ENCODE data around the gene JAZF1.
A peak's percentile ranks its signal among the peaks of the same experiment; 100 is the strongest.
"Not testable (repeated sequence)": the region's sequence is repeated elsewhere in the genome, so short reads cannot be mapped to it uniquely, and the experiment has no call there.

Gene JAZF1

DNA sequence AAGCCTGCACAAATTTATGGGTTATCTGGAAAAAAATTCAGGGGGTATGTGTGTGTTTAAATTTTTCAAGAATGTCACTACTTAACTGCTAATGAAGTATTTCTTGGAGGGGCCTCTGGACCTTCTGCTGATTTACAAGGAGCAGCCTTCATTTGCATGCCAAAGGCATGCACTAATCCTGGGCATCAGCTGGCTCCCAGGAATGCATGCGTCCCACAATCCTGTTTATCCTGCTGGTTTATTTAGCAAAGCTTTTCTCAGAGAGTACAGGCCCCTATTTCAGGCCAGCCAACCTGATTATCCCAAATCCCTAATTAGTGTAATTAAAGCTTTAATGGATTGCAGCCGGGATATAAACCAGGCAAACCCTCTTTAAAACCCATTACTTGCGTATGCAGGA is 270.3 kb downstream of the JAZF1 start:
- no peak for DNase-seq (ENCODE audit: low spot score in 2 of 2)
- Mint-ChIP-seq H3K9me3 (no peaks in the 10 kb centered on the region), H3K4me3 (no peak overlapping the region), H3K27ac (no peak overlapping the region), H3K4me1 (no peaks in the 10 kb centered on the region), H3K36me3 (no peaks in the 10 kb centered on the region)
- no peak for ATAC-seq

DNA sequence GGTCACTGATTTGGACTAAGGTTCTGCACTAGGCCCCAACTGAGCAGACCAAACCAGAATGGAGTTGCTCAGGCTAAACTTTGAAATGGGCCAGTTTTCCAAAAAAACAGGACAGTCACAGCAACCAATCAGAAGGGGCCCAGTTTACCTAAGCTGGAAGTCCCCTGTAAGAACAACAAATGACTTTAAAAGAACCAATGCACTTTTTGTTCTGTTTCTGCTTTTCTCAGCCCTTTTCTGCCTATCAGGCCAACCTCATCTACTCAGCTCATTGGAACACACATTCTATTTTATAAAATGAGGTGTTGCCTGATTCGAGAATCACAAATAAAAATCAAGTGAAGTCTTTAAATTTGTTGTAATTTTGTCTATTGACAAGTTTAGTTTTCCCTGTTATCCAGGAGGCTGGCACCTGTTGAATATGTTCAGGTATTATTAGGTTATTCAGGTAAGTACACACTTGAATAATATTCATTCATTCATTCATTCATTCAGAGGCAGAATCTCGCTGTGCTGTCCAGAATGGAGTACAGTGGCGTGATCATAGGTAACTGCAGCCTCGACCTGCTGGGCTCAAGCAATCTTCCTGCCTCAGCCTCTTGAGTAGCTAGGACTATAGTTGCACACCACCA is 271.9 kb downstream of the JAZF1 start:
- no peak overlapping the region for H3K27ac Mint-ChIP-seq
- no peak overlapping the region for H3K4me3 Mint-ChIP-seq
- no peak for ATAC-seq
- no peaks in the 10 kb centered on the region for H3K9me3 Mint-ChIP-seq
- H3K4me1 Mint-ChIP-seq, result no peaks in the 10 kb centered on the region
- no peaks in the 10 kb centered on the region for H3K36me3 Mint-ChIP-seq
- DNase-seq (ENCODE audit: low spot score in 2 of 2), result no peak

DNA sequence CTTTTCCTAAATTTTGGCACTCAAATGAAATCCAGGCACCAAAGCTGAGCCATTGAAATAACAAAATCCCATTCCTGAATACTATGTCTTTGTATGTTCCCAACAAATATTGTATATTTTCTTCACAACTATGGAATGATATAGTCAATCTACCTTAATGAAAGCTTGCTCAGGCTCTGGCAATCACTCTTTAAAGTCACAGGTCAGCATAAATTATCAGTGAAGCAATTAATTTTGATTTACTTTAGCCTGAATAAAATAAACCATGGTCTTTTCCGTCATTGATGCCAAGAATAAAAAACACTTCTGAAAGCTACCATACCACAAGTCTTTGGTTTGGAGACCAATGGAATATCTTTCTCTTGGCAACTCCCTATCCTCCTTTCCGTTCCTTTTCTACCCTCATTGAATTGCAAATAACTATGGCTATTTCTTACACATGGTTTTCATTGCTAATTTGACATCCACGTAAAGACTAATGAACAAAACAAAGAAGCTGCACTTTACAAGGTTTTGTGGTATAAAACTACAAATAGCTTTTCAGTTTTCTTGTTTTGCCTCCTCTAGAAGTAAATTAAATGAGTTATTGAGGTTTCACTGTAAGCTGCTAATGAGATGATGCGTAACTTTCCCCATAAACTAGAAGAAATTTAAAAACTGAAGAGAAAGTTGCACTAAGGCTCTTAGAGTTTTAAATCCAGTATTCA is 274.1 kb downstream of the JAZF1 start:
- peaks cover 2% of the 10 kb centered on the region for H3K4me1 Mint-ChIP-seq
- ATAC-seq, result no peak
- H3K36me3 Mint-ChIP-seq, result no peaks in the 10 kb centered on the region
- no peak overlapping the region for H3K4me3 Mint-ChIP-seq
- no peak for DNase-seq (ENCODE audit: low spot score in 2 of 2)
- no peak overlapping the region for H3K27ac Mint-ChIP-seq
- no peaks in the 10 kb centered on the region for H3K9me3 Mint-ChIP-seq

DNA sequence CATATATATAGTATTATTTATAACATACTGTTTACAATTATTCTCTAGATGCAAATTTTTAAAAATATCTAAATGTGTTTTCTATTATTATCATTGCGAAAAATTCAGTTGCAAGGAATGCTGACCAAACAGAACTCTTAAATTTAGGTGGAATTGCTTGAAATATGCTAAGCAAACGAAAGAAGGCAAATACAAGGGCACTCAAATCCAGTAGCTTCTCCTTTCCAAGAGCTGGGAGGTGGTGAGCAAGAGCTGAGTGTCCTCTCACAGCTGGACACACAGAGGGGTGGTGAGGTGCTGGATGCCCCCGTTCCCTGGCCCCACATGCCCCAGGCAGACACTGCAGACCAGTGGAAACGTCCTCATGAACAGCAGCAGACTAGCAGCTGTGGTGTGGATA is 274.6 kb downstream of the JAZF1 start:
- DNase-seq (ENCODE audit: low spot score in 2 of 2), result no peak
- H3K4me1 Mint-ChIP-seq, result peaks cover 8% of the 10 kb centered on the region
- no peak for ATAC-seq
- no peaks in the 10 kb centered on the region for H3K36me3 Mint-ChIP-seq
- no peak overlapping the region for H3K4me3 Mint-ChIP-seq
- no peaks in the 10 kb centered on the region for H3K9me3 Mint-ChIP-seq
- H3K27ac Mint-ChIP-seq, result no peak overlapping the region

DNA sequence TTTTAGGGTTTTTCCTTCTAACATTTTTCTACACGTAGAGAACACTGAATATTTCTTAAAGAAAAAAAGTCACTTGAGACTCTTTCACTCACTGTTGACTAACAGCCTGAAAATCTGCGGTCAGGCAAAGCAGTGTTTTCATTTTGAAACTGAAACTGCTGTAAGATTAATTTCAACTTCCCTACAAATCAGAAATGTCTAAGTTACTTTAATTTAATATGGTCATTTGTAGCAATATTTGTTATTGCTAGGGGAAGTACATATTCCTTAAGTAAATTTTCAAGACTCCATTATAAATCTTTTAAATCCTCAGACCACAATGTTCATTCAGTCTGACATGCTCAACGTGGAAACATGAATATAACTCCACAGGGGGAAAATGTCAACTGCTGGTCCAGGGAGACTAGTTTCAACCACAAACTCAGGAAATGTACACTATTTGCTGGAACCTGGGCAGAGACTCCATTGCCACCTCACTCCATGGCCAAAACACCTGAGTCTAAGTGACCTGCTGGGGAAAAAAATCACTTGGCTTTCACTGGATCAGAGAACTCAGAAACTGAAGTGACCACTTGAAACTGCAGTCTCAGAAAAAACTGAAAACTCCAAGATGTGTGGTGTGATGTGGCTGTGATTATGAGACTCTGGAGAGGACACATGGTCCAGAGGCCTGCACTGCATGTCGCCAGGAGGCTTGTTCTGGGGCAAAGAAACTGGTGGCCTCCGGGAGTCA is 279.4 kb downstream of the JAZF1 start:
- Mint-ChIP-seq H3K4me1 (peaks cover 25% of the 10 kb centered on the region), H3K36me3 (no peaks in the 10 kb centered on the region), H3K4me3 (no peak overlapping the region), H3K27ac (no peak overlapping the region), H3K9me3 (no peaks in the 10 kb centered on the region)
- peak; percentile 73 for ATAC-seq
- DNase-seq (ENCODE audit: low spot score in 2 of 2), result no peak

DNA sequence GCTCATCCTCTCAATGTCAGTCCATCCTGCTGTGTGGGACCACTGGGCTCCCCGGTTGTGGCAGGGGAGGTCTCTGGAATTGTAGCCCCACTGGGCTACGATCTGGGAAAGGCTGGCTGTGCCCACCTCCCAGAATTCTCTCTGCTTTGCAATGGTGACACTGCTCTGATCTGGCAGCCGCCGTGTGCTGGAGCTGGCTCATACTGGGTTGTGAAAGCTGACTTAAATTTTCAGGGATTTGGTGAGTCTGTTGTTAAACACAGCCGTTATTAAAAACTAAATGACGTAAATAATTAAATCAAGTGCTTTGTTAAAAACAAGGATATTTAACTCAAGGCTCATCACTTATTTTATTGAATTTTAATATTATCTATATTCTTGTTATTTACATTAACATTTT is 280.6 kb downstream of the JAZF1 start:
- Mint-ChIP-seq H3K4me1 (peaks cover 25% of the 10 kb centered on the region), H3K27ac (no peak overlapping the region), H3K9me3 (no peaks in the 10 kb centered on the region), H3K36me3 (no peaks in the 10 kb centered on the region), H3K4me3 (peak overlapping the region; percentile 39)
- ATAC-seq (no peak), DNase-seq (ENCODE audit: low spot score in 2 of 2) (no peak)

DNA sequence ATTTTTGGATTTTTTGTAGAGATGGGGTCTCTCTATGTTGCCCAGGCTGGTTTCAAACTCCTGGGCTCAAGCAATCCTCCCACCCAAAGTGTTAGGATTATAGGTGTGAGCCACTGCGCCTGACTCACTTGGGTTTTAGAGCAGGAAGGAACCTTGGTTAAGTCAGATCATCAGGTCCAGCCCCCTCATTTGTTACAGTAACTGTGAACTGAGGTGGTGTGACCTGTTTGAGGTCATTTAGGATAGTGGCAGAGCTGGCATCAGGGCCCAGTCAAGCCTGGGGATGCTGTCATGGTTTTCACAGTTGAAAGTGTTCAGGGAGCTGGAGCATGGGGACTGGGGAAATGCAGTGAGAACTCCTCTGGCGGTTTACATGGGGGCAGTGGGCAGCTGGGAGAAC is 281.0 kb downstream of the JAZF1 start:
- peak; percentile 99 for ATAC-seq
- no peaks in the 10 kb centered on the region for H3K9me3 Mint-ChIP-seq
- peaks cover under 1% of the 10 kb centered on the region for H3K36me3 Mint-ChIP-seq
- H3K4me1 Mint-ChIP-seq, result peaks cover 25% of the 10 kb centered on the region
- peak; percentile 16 to 63 for DNase-seq (ENCODE audit: low spot score in 2 of 2)
- no peak overlapping the region for H3K27ac Mint-ChIP-seq
- peak overlapping the region; percentile 39 for H3K4me3 Mint-ChIP-seq

DNA sequence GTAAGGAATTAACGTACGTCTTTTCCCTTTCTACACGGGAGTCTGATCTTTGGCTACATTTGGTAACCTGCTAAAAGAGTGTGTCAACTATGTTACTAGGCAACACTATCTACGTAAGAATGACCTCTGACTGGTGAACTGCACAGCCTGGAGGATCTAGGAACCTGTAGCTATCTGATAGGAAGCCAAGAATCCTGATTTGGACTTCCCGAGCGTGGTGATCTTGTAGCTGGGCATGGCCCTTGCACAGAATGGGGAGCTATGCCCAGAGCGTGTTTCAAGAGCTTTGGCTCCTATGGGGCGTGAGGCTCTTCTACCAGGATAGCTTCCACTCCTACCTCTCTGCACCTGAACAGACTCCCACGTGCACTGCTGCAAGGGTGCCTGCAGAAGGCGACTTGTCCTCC is 283.2 kb downstream of the JAZF1 start:
- no peak overlapping the region for H3K27ac Mint-ChIP-seq
- ATAC-seq (no peak), DNase-seq (ENCODE audit: low spot score in 2 of 2) (no peak)
- peaks cover 25% of the 10 kb centered on the region for H3K4me1 Mint-ChIP-seq
- no peak overlapping the region for H3K4me3 Mint-ChIP-seq
- no peaks in the 10 kb centered on the region for H3K9me3 Mint-ChIP-seq
- H3K36me3 Mint-ChIP-seq, result peaks cover 7% of the 10 kb centered on the region

DNA sequence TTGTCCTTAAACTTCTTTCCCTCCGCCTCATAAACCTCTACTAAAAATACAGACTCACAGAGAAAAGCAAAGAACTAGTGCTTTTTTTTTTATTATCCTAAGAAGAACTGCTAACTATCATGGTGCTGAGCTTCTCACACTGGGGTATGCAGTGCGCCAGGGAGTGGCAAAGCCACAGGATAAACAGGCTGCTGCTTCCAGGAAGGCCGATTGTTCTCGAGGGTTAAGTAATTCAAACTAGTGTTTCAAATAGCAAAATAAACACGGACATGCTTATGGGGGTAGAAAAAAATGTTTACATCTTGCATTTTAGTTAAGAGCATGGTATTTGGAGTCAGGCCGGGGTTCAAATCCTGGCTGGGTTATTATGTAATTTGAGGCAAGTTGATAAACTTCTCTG is 283.6 kb downstream of the JAZF1 start:
- Mint-ChIP-seq H3K4me3 (no peak overlapping the region), H3K4me1 (peaks cover 25% of the 10 kb centered on the region), H3K36me3 (peaks cover 7% of the 10 kb centered on the region), H3K9me3 (no peaks in the 10 kb centered on the region), H3K27ac (no peak overlapping the region)
- no peak for ATAC-seq
- DNase-seq (ENCODE audit: low spot score in 2 of 2), result no peak

DNA sequence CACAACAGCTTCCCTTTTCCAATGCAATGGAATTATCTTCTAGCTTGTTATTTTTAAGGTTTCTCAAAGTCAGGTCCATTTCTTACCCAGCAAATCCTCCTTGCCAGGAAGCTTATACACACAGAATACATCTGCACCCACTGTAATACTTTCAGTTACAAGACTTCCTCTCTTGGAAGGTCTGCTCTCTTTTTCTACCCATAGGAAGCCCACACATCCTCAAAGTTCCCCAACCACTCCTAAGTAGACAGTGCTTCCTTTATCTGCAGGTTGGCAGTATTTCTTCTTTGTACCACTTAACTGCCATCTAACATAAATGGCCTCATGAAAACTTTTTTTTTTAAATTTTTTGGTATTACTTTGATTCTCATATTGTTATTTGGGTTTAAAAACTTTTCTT is 285.0 kb downstream of the JAZF1 start:
- Mint-ChIP-seq H3K4me1 (peaks cover 18% of the 10 kb centered on the region), H3K36me3 (peaks cover 7% of the 10 kb centered on the region), H3K27ac (no peak overlapping the region), H3K4me3 (no peak overlapping the region), H3K9me3 (no peaks in the 10 kb centered on the region)
- ATAC-seq (no peak), DNase-seq (ENCODE audit: low spot score in 2 of 2) (no peak)

DNA sequence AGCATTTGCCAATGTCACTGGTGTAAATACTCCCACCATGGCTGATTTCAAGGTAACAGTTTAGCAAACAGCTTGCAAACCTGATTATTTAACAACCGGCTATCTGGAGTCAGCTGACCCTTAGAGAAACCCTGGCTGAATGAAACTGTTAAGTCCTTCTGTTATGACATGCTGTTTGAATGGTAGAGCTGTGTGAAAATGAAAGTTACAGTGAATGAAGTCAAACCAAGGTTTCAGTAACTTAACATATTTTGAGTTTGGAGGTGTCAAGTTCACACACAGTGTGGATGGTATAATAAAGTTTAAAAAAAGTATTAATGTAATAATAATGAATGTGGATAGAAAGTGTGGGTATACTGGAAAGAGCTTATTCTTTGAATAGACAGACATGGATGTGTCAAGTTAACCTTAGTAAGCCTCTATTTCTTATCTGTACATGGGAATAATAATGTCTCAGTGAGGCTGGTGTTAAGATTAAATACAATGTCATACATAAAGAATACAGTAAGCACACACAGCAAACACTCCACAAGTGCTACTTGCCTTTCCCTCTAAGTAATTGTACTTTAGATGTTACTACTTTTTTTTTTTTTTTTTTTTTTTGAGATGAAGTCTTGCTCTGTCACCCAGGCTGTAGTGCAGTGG is 290.3 kb downstream of the JAZF1 start:
- peaks cover 7% of the 10 kb centered on the region for H3K36me3 Mint-ChIP-seq
- peak; percentile 89 for ATAC-seq
- no peaks in the 10 kb centered on the region for H3K9me3 Mint-ChIP-seq
- no peak overlapping the region for H3K27ac Mint-ChIP-seq
- no peak overlapping the region for H3K4me3 Mint-ChIP-seq
- H3K4me1 Mint-ChIP-seq, result peaks cover 6% of the 10 kb centered on the region
- DNase-seq (ENCODE audit: low spot score in 2 of 2), result no peak

DNA sequence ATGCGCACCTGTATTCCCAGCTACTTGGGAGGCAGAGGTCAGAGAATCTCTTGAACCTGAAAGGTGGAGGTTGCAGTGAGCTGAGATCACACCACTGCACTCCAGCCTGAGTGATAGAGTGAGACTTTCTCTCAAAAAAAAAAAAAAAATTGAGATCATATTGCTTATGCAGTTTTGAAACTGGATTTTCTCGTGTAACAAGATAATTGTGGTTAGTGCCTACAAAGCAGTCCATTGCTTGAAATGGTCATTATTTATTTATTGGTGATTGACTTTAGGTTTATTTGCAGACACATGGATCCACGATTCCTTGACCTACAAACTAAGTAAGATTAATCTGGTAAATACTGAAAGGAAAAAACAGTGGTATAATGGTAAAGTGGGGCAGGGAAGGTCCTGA is 290.8 kb downstream of the JAZF1 start:
- H3K27ac Mint-ChIP-seq, result no peak overlapping the region
- H3K4me1 Mint-ChIP-seq, result peaks cover 6% of the 10 kb centered on the region
- no peak overlapping the region for H3K4me3 Mint-ChIP-seq
- no peak for DNase-seq (ENCODE audit: low spot score in 2 of 2)
- ATAC-seq, result no peak
- H3K9me3 Mint-ChIP-seq, result no peaks in the 10 kb centered on the region
- peaks cover 7% of the 10 kb centered on the region for H3K36me3 Mint-ChIP-seq

DNA sequence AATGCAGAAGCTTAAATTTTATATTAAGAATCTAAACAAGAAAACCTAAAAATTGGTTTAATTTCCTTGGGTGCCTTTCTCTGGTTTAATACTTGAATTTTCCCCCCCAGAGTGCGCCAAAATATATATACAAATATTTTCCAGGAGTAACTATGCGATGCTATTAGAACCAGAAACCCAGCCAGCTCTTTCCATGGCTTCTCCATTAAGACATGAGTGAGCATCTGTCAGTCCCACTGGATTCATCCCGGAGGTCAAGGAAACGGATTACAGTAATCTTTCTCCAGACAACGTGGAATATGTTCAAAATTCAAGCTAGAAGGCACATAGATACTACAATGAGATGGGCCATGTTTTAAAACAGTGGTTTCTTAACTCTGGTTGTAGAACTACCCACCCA is 291.9 kb downstream of the JAZF1 start:
- H3K4me1 Mint-ChIP-seq, result peaks cover 6% of the 10 kb centered on the region
- no peak overlapping the region for H3K4me3 Mint-ChIP-seq
- no peak overlapping the region for H3K27ac Mint-ChIP-seq
- ATAC-seq, result no peak
- DNase-seq (ENCODE audit: low spot score in 2 of 2), result no peak
- no peaks in the 10 kb centered on the region for H3K36me3 Mint-ChIP-seq
- no peaks in the 10 kb centered on the region for H3K9me3 Mint-ChIP-seq

DNA sequence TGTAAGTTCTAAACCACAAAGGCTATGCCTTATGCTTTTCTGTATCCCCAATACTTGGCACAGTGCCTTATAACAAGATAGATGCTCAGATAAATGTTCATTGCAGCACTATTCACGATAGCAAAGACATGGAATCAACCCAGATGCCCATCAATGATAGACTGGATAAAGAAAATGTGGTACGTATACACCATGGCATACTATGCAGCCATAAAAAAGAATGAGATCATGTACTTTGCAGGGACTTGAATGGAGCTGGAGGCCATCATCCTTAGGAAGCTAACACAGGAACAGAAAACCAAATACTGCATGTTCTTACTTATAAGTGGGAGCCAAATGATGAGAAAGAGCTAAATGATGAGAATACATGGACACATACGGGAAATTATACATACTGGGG is 293.9 kb downstream of the JAZF1 start:
- not testable (repeated sequence) for H3K4me3 Mint-ChIP-seq, H3K36me3 Mint-ChIP-seq

DNA sequence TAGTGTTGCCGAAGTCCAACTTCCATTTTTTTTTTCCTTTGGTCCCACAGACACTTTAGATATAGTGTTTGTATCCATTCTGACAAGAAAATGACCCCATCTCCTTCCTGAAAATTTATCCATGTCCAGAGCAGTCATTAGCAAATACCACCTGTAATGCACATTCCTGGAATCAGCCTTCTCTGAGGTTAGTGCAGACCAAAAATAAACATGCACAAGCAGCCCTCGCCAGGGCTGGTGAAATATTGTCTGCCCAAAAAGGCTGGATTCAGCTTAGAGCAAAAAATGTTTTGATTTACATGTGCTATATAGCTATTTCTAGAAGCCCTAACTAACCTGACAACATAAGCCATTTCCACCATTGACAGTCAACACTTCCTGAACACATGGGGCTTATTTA is 294.9 kb downstream of the JAZF1 start:
- no peak for ATAC-seq
- Mint-ChIP-seq H3K9me3 (no peaks in the 10 kb centered on the region), H3K4me3 (no peak overlapping the region), H3K4me1 (peaks cover 6% of the 10 kb centered on the region), H3K27ac (no peak overlapping the region), H3K36me3 (no peaks in the 10 kb centered on the region)
- no peak for DNase-seq (ENCODE audit: low spot score in 2 of 2)

More for the DNA sequence above, 293.9 kb downstream of the JAZF1 start:
- H3K4me1 Mint-ChIP-seq; DNase-seq (ENCODE audit: low spot score in 2 of 2); ATAC-seq; H3K9me3 Mint-ChIP-seq; H3K27ac Mint-ChIP-seq: not testable (repeated sequence)
